H1 (cell line): ENCODE data around the gene B3GALT5. TPM values are rescaled to one million over a fixed set of nuclear protein-coding genes. Genes with fewer than 3 reads are reported as not detected.

Experiments used
- CTCF ChIA-PET: fragments of 300-600 bp; sonication (Branson Sonifier 250); formaldehyde crosslinking; loops from one replicate; lab custom pipeline; 2021; ENCODE audit not compliant: partially characterized antibody; lab: Charles Lee
- POLR2A ChIA-PET: fragments of 300-600 bp; sonication (Branson Sonifier 250); formaldehyde crosslinking; loops from one replicate; lab custom pipeline; 2021; ENCODE audit warnings: inconsistent platforms; ENCODE audit not compliant: partially characterized antibody; lab: Charles Lee
- DNase-seq, 2 experiments: peaks; one replicate each; pipeline versions ENCODE4 v3.0.0 to v3.0.0-alpha.2; 2010 to 2022; ENCODE audit warnings: low spot score in 2 of 2, low read depth in 1 of 2, mixed read lengths in 1 of 2
- FAIRE-seq: peaks from 2 replicates; lab custom pipeline; 2011; peaks lifted over from hg19 to GRCh38; lab: Jason Lieb, UNC
- H2AFZ ChIP-seq: 2 replicates; pipeline ENCODE4 v1.8.1; 2012; ENCODE audit warnings: low read length, inconsistent platforms
- H2AK5ac ChIP-seq: 2 replicates; pipeline ENCODE4 v1.6.1; 2013; ENCODE audit warnings: low read depth, low read length
- H2BK120ac ChIP-seq: replicated peaks from 2 replicates; pipeline ENCODE3; 2013; ENCODE audit warnings: low read depth, low read length, inconsistent platforms
- H2BK12ac ChIP-seq: 2 replicates; pipeline ENCODE4 v1.6.1; 2013; ENCODE audit warnings: low read depth, low read length
- H2BK15ac ChIP-seq: 2 replicates; pipeline ENCODE4 v1.6.1; 2013; ENCODE audit warnings: low read length
- H2BK20ac ChIP-seq: 2 replicates; pipeline ENCODE4 v1.6.1; 2013; ENCODE audit warnings: low read length
- H2BK5ac ChIP-seq: 2 replicates; pipeline ENCODE4 v1.6.1; 2013; ENCODE audit warnings: low read depth, low read length
- H3K14ac ChIP-seq: 2 replicates; pipeline ENCODE4 v1.6.1; 2013; ENCODE audit warnings: inconsistent platforms; ENCODE audit not compliant: insufficient read length
- H3K18ac ChIP-seq: 2 replicates; pipeline ENCODE4 v1.6.1; 2013; ENCODE audit warnings: low read length; ENCODE audit errors: extremely low read depth
- H3K23ac ChIP-seq: 2 replicates; pipeline ENCODE4 v1.6.1; 2013; ENCODE audit warnings: inconsistent platforms; ENCODE audit not compliant: insufficient read length
- H3K23me2 ChIP-seq: 2 replicates; pipeline ENCODE4 v1.6.1; 2013; ENCODE audit warnings: low read depth, low read length
- H3K27ac ChIP-seq: 2 replicates; pipeline ENCODE4 v1.6.1; 2011; ENCODE audit warnings: low read depth, low read length, inconsistent platforms
- H3K27me3 ChIP-seq, 4 experiments: replicated peaks in 1 of 4; 1 replicate in 1 of 4; 2 replicates in 3 of 4; pipeline versions ENCODE4 v1.6.1 to v1.8.1; 2011 to 2013; ENCODE audit warnings: low read length in 3 of 4, mild to moderate bottlenecking in 3 of 4, inconsistent platforms in 2 of 4, mixed read lengths in 2 of 4, moderate library complexity in 1 of 4; ENCODE audit not compliant: control insufficient read depth in 3 of 4, insufficient read depth in 3 of 4; ENCODE audit errors: extremely low read depth in 1 of 4
- H3K36me3 ChIP-seq, 4 experiments: 2 replicates each; pipeline versions ENCODE4 v1.6.1 to v1.8.1; 2011 to 2013; ENCODE audit warnings: mild to moderate bottlenecking in 4 of 4, low read length in 3 of 4, moderate library complexity in 2 of 4, control low read depth in 1 of 4, inconsistent platforms in 1 of 4; ENCODE audit not compliant: insufficient read depth in 4 of 4, control insufficient read depth in 2 of 4
- H3K4ac ChIP-seq: replicated peaks from 2 replicates; pipeline ENCODE3; 2013; ENCODE audit warnings: low read length, low read depth, mixed read lengths, inconsistent platforms; ENCODE audit not compliant: insufficient read length
- H3K4me1 ChIP-seq, 4 experiments: replicated peaks in 1 of 4; 1 replicate in 1 of 4; 2 replicates in 3 of 4; pipeline versions ENCODE4 v1.6.1 to v1.8.1; 2011 to 2013; ENCODE audit warnings: low read length in 3 of 4, inconsistent platforms in 2 of 4, mixed read lengths in 1 of 4; ENCODE audit not compliant: insufficient read depth in 4 of 4, control insufficient read depth in 3 of 4
- H3K4me2 ChIP-seq, 2 experiments: 2 replicates each; pipeline versions ENCODE4 v1.6.1 to v1.8.1; 2011 to 2013; ENCODE audit warnings: low read depth in 2 of 2, low read length in 2 of 2, control low read depth in 1 of 2, inconsistent platforms in 1 of 2, mild to moderate bottlenecking in 1 of 2; ENCODE audit not compliant: insufficient read depth in 1 of 2
- H3K4me3 ChIP-seq, 4 experiments: fragments of 200-600, 300-600 bp in 1 of 4; sonication (generic), shearing (Covaris generic), sonication (Bioruptor Twin) in 1 of 4; 2 replicates each; pipeline versions ENCODE4 v1.5.1 to v1.8.1; 2011 to 2016; ENCODE audit warnings: low read length in 4 of 4, low read depth in 3 of 4, control low read depth in 2 of 4, inconsistent platforms in 2 of 4, mild to moderate bottlenecking in 2 of 4, mixed read lengths in 1 of 4, moderate library complexity in 1 of 4; ENCODE audit not compliant: insufficient read depth in 2 of 4; ENCODE audit errors: extremely low read depth in 1 of 4
- H3K56ac ChIP-seq: replicated peaks from 2 replicates; pipeline ENCODE3; 2013; ENCODE audit warnings: low read depth, mild to moderate bottlenecking, mixed read lengths, low read length, inconsistent platforms; ENCODE audit not compliant: insufficient read length
- H3K79me1 ChIP-seq: 2 replicates; pipeline ENCODE4 v1.6.1; 2013; ENCODE audit warnings: low read depth, low read length, control low read depth
- H3K79me2 ChIP-seq, 2 experiments: 2 replicates each; pipeline versions ENCODE4 v1.6.1 to v1.8.1; 2012 to 2013; ENCODE audit warnings: low read length in 2 of 2, mild to moderate bottlenecking in 2 of 2, inconsistent platforms in 1 of 2; ENCODE audit not compliant: insufficient read depth in 2 of 2, control insufficient read depth in 1 of 2
- H3K9ac ChIP-seq, 4 experiments: replicated peaks in 1 of 4; 1 replicate in 1 of 4; 2 replicates in 3 of 4; pipeline versions ENCODE4 v1.6.1 to v1.8.1; 2011 to 2013; ENCODE audit warnings: low read depth in 3 of 4, low read length in 3 of 4, control low read depth in 2 of 4, mild to moderate bottlenecking in 2 of 4, moderate library complexity in 2 of 4, inconsistent platforms in 1 of 4; ENCODE audit errors: extremely low read depth in 1 of 4
- H3K9me3 ChIP-seq, 2 experiments: 2 replicates each; pipeline versions ENCODE4 v1.6.1 to v1.8.1; 2012 to 2013; ENCODE audit warnings: mild to moderate bottlenecking in 2 of 2, moderate library complexity in 2 of 2, control low read depth in 1 of 2, inconsistent platforms in 1 of 2, low read depth in 1 of 2, low read length in 1 of 2, mixed read lengths in 1 of 2; ENCODE audit not compliant: insufficient read depth in 2 of 2
- H4K20me1 ChIP-seq, 2 experiments: replicated peaks in 1 of 2; 2 replicates each; pipeline versions ENCODE3 to v1.8.1; 2011 to 2013; ENCODE audit warnings: inconsistent platforms in 2 of 2, low read length in 2 of 2, mild to moderate bottlenecking in 1 of 2; ENCODE audit not compliant: insufficient read depth in 2 of 2, control insufficient read depth in 1 of 2
- H4K5ac ChIP-seq: 2 replicates; pipeline ENCODE4 v1.6.1; 2013; ENCODE audit warnings: low read length, low read depth, mixed read lengths, inconsistent platforms; ENCODE audit not compliant: insufficient read length
- H4K8ac ChIP-seq: 2 replicates; pipeline ENCODE4 v1.8.0; 2013; ENCODE audit warnings: mild to moderate bottlenecking, moderate library complexity, low read length, inconsistent platforms; ENCODE audit not compliant: insufficient read depth; ENCODE audit errors: extremely low read depth
- H4K91ac ChIP-seq: replicated peaks from 2 replicates; pipeline ENCODE3; 2013; ENCODE audit warnings: low read length, mixed read lengths, inconsistent platforms; ENCODE audit not compliant: insufficient read length
- BACH1 ChIP-seq: IDR thresholded peaks from 2 replicates; pipeline ENCODE4 v1.6.1; 2012; ENCODE audit warnings: low read length, improper control_type of control experiment
- BCL11A ChIP-seq, 2 experiments: IDR thresholded peaks; one replicate each; pipeline ENCODE4 v1.6.1; 2011; ENCODE audit warnings: low read depth in 2 of 2, low read length in 2 of 2, mild to moderate bottlenecking in 2 of 2
- CTCF ChIP-seq, 3 experiments: IDR thresholded peaks; 1 replicate in 2 of 3; 2 replicates in 1 of 3; pipeline versions ENCODE4 v1.5.1 to v1.6.1; 2011; ENCODE audit warnings: low read length in 3 of 3, mild to moderate bottlenecking in 3 of 3, inconsistent platforms in 2 of 3, low read depth in 1 of 3, moderate library complexity in 1 of 3; ENCODE audit not compliant: insufficient read depth in 1 of 3; ENCODE audit errors: control extremely low read depth in 1 of 3
- EP300 ChIP-seq, 2 experiments: IDR thresholded peaks; 1 replicate in 1 of 2; 2 replicates in 1 of 2; pipeline ENCODE4 v1.6.1; 2011 to 2012; ENCODE audit warnings: low read depth in 2 of 2, low read length in 2 of 2, mild to moderate bottlenecking in 2 of 2, borderline replicate concordance in 1 of 2, inconsistent platforms in 1 of 2, moderate library complexity in 1 of 2
- KDM1A ChIP-seq: fragments of 200-600, 300-600 bp; sonication (generic); IDR thresholded peaks from 2 replicates; pipeline ENCODE4 v1.7.1; 2016; ENCODE audit warnings: mild to moderate bottlenecking, low read length, borderline replicate concordance
- KDM5A ChIP-seq: fragments of 200-600 bp; IDR thresholded peaks from 2 replicates; pipeline ENCODE4 v1.7.1; 2012; ENCODE audit warnings: mild to moderate bottlenecking, low read length, inconsistent platforms, mixed read lengths
- POLR2AphosphoS5 ChIP-seq: IDR thresholded peaks from 2 replicates; pipeline ENCODE4 v1.6.1; 2011; ENCODE audit warnings: low read depth, low read length
- POU5F1 ChIP-seq: IDR thresholded peaks from 2 replicates; pipeline ENCODE4 v1.6.1; 2011; ENCODE audit warnings: low read depth, mild to moderate bottlenecking, low read length, moderate library complexity
- SAP30 ChIP-seq: fragments of 300-600 bp; sonication (generic); IDR thresholded peaks from 2 replicates; pipeline ENCODE4 v1.7.1; 2012; ENCODE audit warnings: low read length, moderate library complexity, mild to moderate bottlenecking, inconsistent platforms; ENCODE audit not compliant: insufficient read depth, insufficient replicate concordance
- SIRT6 ChIP-seq: IDR thresholded peaks from one replicate; pipeline ENCODE4 v1.7.1; 2012; ENCODE audit warnings: low read length, inconsistent platforms
- SP1 ChIP-seq: IDR thresholded peaks from 2 replicates; pipeline ENCODE4 v1.6.1; 2011; ENCODE audit warnings: low read depth, low read length
- WGBS, 2 experiments: shearing (Covaris generic) in 1 of 2; methylation state at CpG; one replicate each; pipeline versions ENCODE4 v1.1.6 to v1.1.7; 2013 to 2015; ENCODE audit warnings: low lambda C conversion rate in 2 of 2, mixed read lengths in 2 of 2, inconsistent platforms in 1 of 2, low coverage in 1 of 2, missing lambda C conversion rate in 1 of 2; ENCODE audit not compliant: insufficient replicate concordance in 2 of 2, insufficient coverage in 1 of 2, insufficient read length in 1 of 2; ENCODE audit errors: extremely low coverage in 1 of 2, missing lambda C conversion rate in 1 of 2; 5-methylcytosine and 5-hydroxymethylcytosine counted together
- polyA plus RNA-seq, 7 experiments: library from polyadenylated mRNA; depleted of rRNA in 3 of 7; stranded (reverse) in 5 of 7; unstranded in 2 of 7; fragments of >200 nt in 5 of 7; fragments of 200-250 nt in 2 of 7; gene quantifications; 1 replicate in 5 of 7; 2 replicates in 1 of 7; 4 replicates in 1 of 7; pipeline versions ENCODE4 v1.2.1 to v1.2.3, GENCODE V29; 2011 to 2013; ENCODE audit warnings: missing spikeins in 2 of 7, mixed read lengths in 2 of 7
- total RNA-seq: library from RNA; stranded (reverse); fragmentation: NEBNext Ultra II Directional; extraction: Animal tissue kit (Norgen Biotek cat#: 25700); gene quantifications from 2 replicates; pipeline ENCODE4 v1.2.1, GENCODE V29; 2021

Gene B3GALT5
- total and polyA plus RNA-seq, 2 of the 8 experiments (the other 6 are each of a cell fraction or from before 2014, with no cell fraction given): 11.9 to 25.1 TPM

GRCh38 chr21:39657091-39657689 is 44.5 kb downstream of the B3GALT5 start:
- H2AFZ ChIP-seq: no peak overlapping the region
- H3K27me3 ChIP-seq: no peaks in the 10 kb centered on the region; a peak in 1 of 7 replicates
- no peak overlapping the region for H3K27ac ChIP-seq
- no peak overlapping the region for H4K8ac ChIP-seq
- H4K91ac ChIP-seq: no peak overlapping the region
- H2BK120ac ChIP-seq: no peak overlapping the region
- ChIA-PET CTCF (no interaction called here), POLR2A (interaction anchor here (0.9 to 4.4 kb wide), 2 partner anchors 13 to 352 kb away, joined by 3 to 21 read pairs; no protein-coding TSS in a partner anchor)
- DNase-seq: no peak
- H2AK5ac ChIP-seq: no peak overlapping the region
- H3K14ac ChIP-seq: no peak overlapping the region
- H3K18ac ChIP-seq: no peak overlapping the region
- no peak overlapping the region for H2BK15ac ChIP-seq
- H3K4me2 ChIP-seq: no peak overlapping the region
- H3K79me2 ChIP-seq: peaks cover 0 to 44% of the 10 kb centered on the region in 2 experiments; a peak in 3 of 4 replicates
- no peak overlapping the region for H2BK20ac ChIP-seq
- H3K23ac ChIP-seq: no peak overlapping the region
- no peak overlapping the region for H2BK12ac ChIP-seq
- peaks cover 0 to 3% (median 0%) of the 10 kb centered on the region in 4 experiments; a peak in 1 of 7 replicates for H3K4me1 ChIP-seq
- FAIRE-seq: no peak
- H3K36me3 ChIP-seq: peaks cover 9 to 64% (median 24%) of the 10 kb centered on the region in 4 experiments
- H3K4me3 ChIP-seq: no peak overlapping the region
- H3K79me1 ChIP-seq: peaks cover 4% of the 10 kb centered on the region; the same call in 1 of the 2 replicates
- peak overlapping the region; percentile 66; the same call in 1 of the 2 replicates for H2BK5ac ChIP-seq
- no peak overlapping the region for H3K4ac ChIP-seq
- no peak overlapping the region for H3K56ac ChIP-seq
- 93% methylated on average over 5 of the region's 5 CpGs; no CpG with 5 or more reads in 1 of the 2 experiments for WGBS, 2 experiments
- H4K5ac ChIP-seq: no peak overlapping the region
- no peaks in the 10 kb centered on the region for H3K23me2 ChIP-seq
- no peak overlapping the region for H3K9ac ChIP-seq
- H4K20me1 ChIP-seq: peaks cover 0 to 4% of the 10 kb centered on the region in 2 experiments
- H3K9me3 ChIP-seq: no peaks in the 10 kb centered on the region
- TF ChIP-seq KDM5A (no peak), SAP30 (no peak), CTCF (IDR thresholded peaks at IDR 0.05; ENCODE audit: control extremely low read depth in 1 of 3, insufficient read depth in 1 of 3, low read depth in 1 of 3, low read length in 3 of 3) (no peak), BACH1 (no peak), SIRT6 (no peak), BCL11A (IDR thresholded peaks at IDR 0.05; ENCODE audit: low read depth in 2 of 2, low read length in 2 of 2) (no peak), POU5F1 (no peak), POLR2AphosphoS5 (no peak), KDM1A (no peak), SP1 (no peak), EP300 (IDR thresholded peaks at IDR 0.05; ENCODE audit: borderline replicate concordance in 1 of 2, low read depth in 2 of 2, low read length in 2 of 2) (no peak)
